Endometrium (tissue), 2 donors: ENCODE measurements around the gene N4BP3.

Source experiments
- FAIRE-seq: peaks from 2 replicates; lab custom pipeline; 2012; peaks lifted over from hg19 to GRCh38; lab: Jason Lieb, UNC
- donor health status: control.
- donor health status: control.

The N4BP3 gene

GRCh38 chr5:178150977-178151734 lies 37.8 kb downstream of the N4BP3 start:
- FAIRE-seq, result no peak

- FAIRE-seq, result no peak
Observed at GRCh38 chr5:178152491-178153444, 39.4 kb downstream of the N4BP3 start.

GRCh38 chr5:178153530-178154340 lies 40.4 kb downstream of the N4BP3 start, which contains the start of gene NHP2:
Gene NHP2, minus strand, starts transcription at chr5:178153885. Its CDS starts 68 bp downstream, at chr5:178153817.
- FAIRE-seq, result peak; percentile 100

GRCh38 chr5:178155065-178155464 lies 41.7 kb downstream of the N4BP3 start:
- no peak for FAIRE-seq

GRCh38 chr5:178160176-178160575 lies 46.8 kb downstream of the N4BP3 start:
- no peak for FAIRE-seq

GRCh38 chr5:178162481-178162880 lies 49.1 kb downstream of the N4BP3 start:
- no peak for FAIRE-seq

GRCh38 chr5:178163772-178164735 lies 50.7 kb downstream of the N4BP3 start:
- no peak for FAIRE-seq

GRCh38 chr5:178165581-178165980 lies 52.2 kb downstream of the N4BP3 start:
- FAIRE-seq, result no peak

- FAIRE-seq, result no peak
Observed at GRCh38 chr5:178170455-178170854, 57.1 kb downstream of the N4BP3 start.

- FAIRE-seq, result no peak
Observed at GRCh38 chr5:178174456-178174855, 61.1 kb downstream of the N4BP3 start.
